ENCODE data around the gene GPR137B. TPM values are rescaled to one million over a fixed set of nuclear protein-coding genes. Genes with fewer than 3 reads are reported as not detected.

The GPR137B gene
- total and polyA plus RNA-seq, 9 of the 15 experiments (the other 6 are each of a cell fraction or from before 2014, with no cell fraction given): 0.04 to 1.0 (median 0.62) TPM

GRCh38 chr1:236103646-236104218 is 38.6 kb upstream of the GPR137B start (continued):
- TF ChIP-seq UBTF (IDR thresholded peaks at IDR 0.05; ENCODE audit: borderline replicate concordance in 1 of 2, low read depth in 2 of 2, low read length in 2 of 2) (no peak), ZNF766 (CRISPR knock-in tag; conservative IDR thresholded peaks at IDR 0.05) (no peak), ZNF395 (CRISPR knock-in tag; IDR thresholded peaks at IDR 0.05) (no peak), ARID1B (IDR thresholded peaks at IDR 0.05) (no peak; the same call in 1 of the 2 replicates), ZNF655 (CRISPR knock-in tag; IDR thresholded peaks at IDR 0.05) (no peak), RREB1 (CRISPR knock-in tag; IDR thresholded peaks at IDR 0.05) (no peak), CXXC5 (CRISPR knock-in tag; IDR thresholded peaks at IDR 0.05) (peak; percentile 40; the same call in 1 of the 2 replicates), CREB1 (IDR thresholded peaks at IDR 0.05) (no peak), CREB1 (CRISPR knock-in tag; IDR thresholded peaks at IDR 0.05) (no peak), ZBTB49 (CRISPR knock-in tag; IDR thresholded peaks at IDR 0.05; ENCODE audit: borderline replicate concordance) (no peak), CTCF (IDR thresholded peaks at IDR 0.05 in 2 of 3, conservative IDR thresholded peaks at IDR 0.05 in 1 of 3; ENCODE audit: insufficient read depth in 2 of 3, low read depth in 1 of 3, low read length in 3 of 3) (peak; percentile 73 to 97 (median 89))

All from K562 (cell line).